Endothelial cell (in vitro differentiated cells): ENCODE results near the gene CHAD. TPM values are rescaled to one million over a fixed set of nuclear protein-coding genes. Genes with fewer than 3 reads are reported as not detected.
"Not testable (repeated sequence)": the region's sequence is repeated elsewhere in the genome, so short reads cannot be mapped to it uniquely, and the experiment has no call there.

Experiments
- DNase-seq: peaks from one replicate; pipeline ENCODE4 v3.0.0; 2021; ENCODE audit warnings: low spot score
- H3K27ac Mint-ChIP-seq: one replicate; pipeline ENCODE4 v1.8.0; 2021; ENCODE audit warnings: mixed read lengths, inconsistent platforms; ENCODE audit not compliant: unreplicated experiment
- H3K27me3 Mint-ChIP-seq: one replicate; pipeline ENCODE4 v1.8.0; 2021; ENCODE audit warnings: mild to moderate bottlenecking, moderate library complexity, mixed read lengths, inconsistent platforms; ENCODE audit not compliant: unreplicated experiment
- H3K36me3 Mint-ChIP-seq: one replicate; pipeline ENCODE4 v1.8.0; 2021; ENCODE audit warnings: mild to moderate bottlenecking, low read depth, mixed read lengths, inconsistent platforms; ENCODE audit not compliant: unreplicated experiment
- H3K4me1 Mint-ChIP-seq: one replicate; pipeline ENCODE4 v1.8.0; 2021; ENCODE audit warnings: mild to moderate bottlenecking, mixed read lengths, inconsistent platforms; ENCODE audit not compliant: unreplicated experiment
- H3K4me3 Mint-ChIP-seq: one replicate; pipeline ENCODE4 v1.8.0; 2021; ENCODE audit warnings: mild to moderate bottlenecking, mixed read lengths, inconsistent platforms; ENCODE audit not compliant: unreplicated experiment
- H3K9me3 Mint-ChIP-seq: one replicate; pipeline ENCODE4 v1.8.0; 2021; ENCODE audit warnings: mixed read lengths, inconsistent platforms; ENCODE audit not compliant: unreplicated experiment
- CTCF ChIP-seq: fragments of 200-600 bp; sonication (generic); IDR thresholded peaks from one replicate; pipeline ENCODE4 v1.5.0; 2021; ENCODE audit warnings: antibody characterized with exemption; ENCODE audit not compliant: unreplicated experiment
- total RNA-seq: library from RNA; stranded (reverse); fragmentation: NEBNext Ultra II Directional; extraction: Animal tissue kit (Norgen Biotek cat#: 25700); gene quantifications from one replicate; pipeline ENCODE4 v1.2.1, GENCODE V29; 2021; ENCODE audit not compliant: unreplicated experiment

The CHAD gene
- total RNA-seq, 1 donor from 2014 or later, result not detected

GRCh38 chr17:50423553-50424159, 45.0 kb downstream of the CHAD start:
- DNase-seq, result no peak
- no peak overlapping the region for H3K4me3 Mint-ChIP-seq
- H3K4me1 Mint-ChIP-seq, result peaks cover 25% of the 10 kb centered on the region
- peaks cover 16% of the 10 kb centered on the region for H3K36me3 Mint-ChIP-seq
- no peak overlapping the region for H3K27ac Mint-ChIP-seq
- peaks cover 13% of the 10 kb centered on the region for H3K27me3 Mint-ChIP-seq
- H3K9me3 Mint-ChIP-seq, result peaks cover 6% of the 10 kb centered on the region
- TF ChIP-seq CTCF, result no peak

GRCh38 chr17:50422738-50423137, 45.9 kb downstream of the CHAD start:
- H3K4me3 Mint-ChIP-seq, result no peak overlapping the region
- peaks cover 23% of the 10 kb centered on the region for H3K4me1 Mint-ChIP-seq
- no peak for TF ChIP-seq CTCF
- no peak overlapping the region for H3K27ac Mint-ChIP-seq
- DNase-seq, result no peak
- peaks cover 6% of the 10 kb centered on the region for H3K9me3 Mint-ChIP-seq
- peaks cover 13% of the 10 kb centered on the region for H3K27me3 Mint-ChIP-seq
- H3K36me3 Mint-ChIP-seq, result peaks cover 14% of the 10 kb centered on the region

- TF ChIP-seq CTCF, result no peak
- H3K27ac Mint-ChIP-seq, result peak overlapping the region; percentile 48
- peaks cover 6% of the 10 kb centered on the region for H3K9me3 Mint-ChIP-seq
- H3K27me3 Mint-ChIP-seq, result peaks cover 10% of the 10 kb centered on the region
- no peak overlapping the region for H3K4me3 Mint-ChIP-seq
- DNase-seq, result no peak
- H3K4me1 Mint-ChIP-seq, result peaks cover 12% of the 10 kb centered on the region
- peaks cover 11% of the 10 kb centered on the region for H3K36me3 Mint-ChIP-seq
These were observed 47.2 kb downstream of the CHAD start for GRCh38 chr17:50421308-50422051.

- Mint-ChIP-seq H3K4me1 (peaks cover 12% of the 10 kb centered on the region), H3K27me3 (peaks cover 10% of the 10 kb centered on the region), H3K27ac (no peak overlapping the region), H3K4me3 (no peak overlapping the region), H3K36me3 (peaks cover 11% of the 10 kb centered on the region), H3K9me3 (peaks cover 6% of the 10 kb centered on the region)
- DNase-seq, result no peak
- no peak for TF ChIP-seq CTCF
These were observed 48.1 kb downstream of the CHAD start for GRCh38 chr17:50420419-50421112.

GRCh38 chr17:50419577-50419976, 49.1 kb downstream of the CHAD start:
- H3K4me3 Mint-ChIP-seq, result peak overlapping the region; percentile 71
- not testable (repeated sequence) for H3K9me3 Mint-ChIP-seq, H3K27ac Mint-ChIP-seq, H3K27me3 Mint-ChIP-seq, DNase-seq, H3K4me1 Mint-ChIP-seq
- H3K36me3 Mint-ChIP-seq, result peaks cover 11% of the 10 kb centered on the region
